Measurements from ENCODE around the gene CSNK1D. TPM values are rescaled to one million over a fixed set of nuclear protein-coding genes. Genes with fewer than 3 reads are reported as not detected.

Gene CSNK1D
- polyA plus RNA-seq, 1 donor from 2014 or later, result 29.9 TPM

DNA sequence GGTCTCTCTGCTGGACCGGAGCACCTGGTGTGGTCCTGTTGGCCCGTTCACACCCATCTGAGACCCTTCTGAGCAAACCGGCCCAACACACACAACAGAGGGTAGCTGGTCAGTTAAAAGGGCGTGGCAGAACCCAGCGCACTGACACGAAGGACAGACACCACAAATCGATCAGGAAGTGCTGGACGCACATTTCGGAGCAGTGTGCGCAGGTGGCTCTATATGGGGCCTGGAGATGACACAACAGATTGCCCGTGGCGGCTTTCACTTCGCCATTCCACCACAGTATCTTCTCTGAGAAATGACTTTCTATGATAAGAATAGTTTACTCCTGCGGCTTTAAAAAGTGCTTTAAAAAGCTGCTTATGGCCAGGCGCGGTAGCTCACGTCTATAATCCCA, 73.4 kb downstream of the CSNK1D start:
- Histone ChIP-seq H3K9me2 (ENCODE audit: insufficient read depth, low read length) (no peaks in the 10 kb centered on the region), H3K4me3 (ENCODE audit: low read length) (no peak overlapping the region), H3K36me3 (ENCODE audit: insufficient read depth, low read length) (no peaks in the 10 kb centered on the region), H3F3A (ENCODE audit: insufficient read depth, low read length, poor library complexity, severe bottlenecking) (no peaks in the 10 kb centered on the region), H3K9ac (ENCODE audit: low read length) (no peak overlapping the region), H4K20me1 (ENCODE audit: insufficient read depth) (no peaks in the 10 kb centered on the region), H3K27ac (ENCODE audit: low read length) (no peak overlapping the region), H3K27me3 (ENCODE audit: insufficient read depth, low read depth, low read length) (no peaks in the 10 kb centered on the region), H2AFZ (ENCODE audit: low read depth, low read length) (no peak overlapping the region), H3K79me2 (replicated peaks; ENCODE audit: insufficient read depth, low read length) (no peaks in the 10 kb centered on the region), H3K9me3 (ENCODE audit: low read length) (no peaks in the 10 kb centered on the region), H3K4me2 (ENCODE audit: low read length) (no peak overlapping the region)
- TF ChIP-seq TAF1 (IDR thresholded peaks at IDR 0.05; ENCODE audit: low read depth) (no peak), EP300 (conservative IDR thresholded peaks at IDR 0.05; ENCODE audit: poor library complexity, severe bottlenecking) (no peak), EZH2 (IDR thresholded peaks at IDR 0.05; ENCODE audit: borderline replicate concordance, insufficient read depth, low read length, poor library complexity, severe bottlenecking) (no peak), MXI1 (conservative IDR thresholded peaks at IDR 0.05; ENCODE audit: poor library complexity, severe bottlenecking) (no peak), POLR2AphosphoS5 (IDR thresholded peaks at IDR 0.05) (no peak), RAD21 (conservative IDR thresholded peaks at IDR 0.05) (no peak), SMC3 (conservative IDR thresholded peaks at IDR 0.05; ENCODE audit: poor library complexity) (no peak)
- TF ChIP-seq, protein P1, sequence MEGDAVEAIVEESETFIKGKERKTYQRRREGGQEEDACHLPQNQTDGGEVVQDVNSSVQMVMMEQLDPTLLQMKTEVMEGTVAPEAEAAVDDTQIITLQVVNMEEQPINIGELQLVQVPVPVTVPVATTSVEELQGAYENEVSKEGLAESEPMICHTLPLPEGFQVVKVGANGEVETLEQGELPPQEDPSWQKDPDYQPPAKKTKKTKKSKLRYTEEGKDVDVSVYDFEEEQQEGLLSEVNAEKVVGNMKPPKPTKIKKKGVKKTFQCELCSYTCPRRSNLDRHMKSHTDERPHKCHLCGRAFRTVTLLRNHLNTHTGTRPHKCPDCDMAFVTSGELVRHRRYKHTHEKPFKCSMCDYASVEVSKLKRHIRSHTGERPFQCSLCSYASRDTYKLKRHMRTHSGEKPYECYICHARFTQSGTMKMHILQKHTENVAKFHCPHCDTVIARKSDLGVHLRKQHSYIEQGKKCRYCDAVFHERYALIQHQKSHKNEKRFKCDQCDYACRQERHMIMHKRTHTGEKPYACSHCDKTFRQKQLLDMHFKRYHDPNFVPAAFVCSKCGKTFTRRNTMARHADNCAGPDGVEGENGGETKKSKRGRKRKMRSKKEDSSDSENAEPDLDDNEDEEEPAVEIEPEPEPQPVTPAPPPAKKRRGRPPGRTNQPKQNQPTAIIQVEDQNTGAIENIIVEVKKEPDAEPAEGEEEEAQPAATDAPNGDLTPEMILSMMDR (IDR thresholded peaks at IDR 0.05; ENCODE audit: poor library complexity, severe bottlenecking), result no peak
- TF ChIP-seq, protein P2, sequence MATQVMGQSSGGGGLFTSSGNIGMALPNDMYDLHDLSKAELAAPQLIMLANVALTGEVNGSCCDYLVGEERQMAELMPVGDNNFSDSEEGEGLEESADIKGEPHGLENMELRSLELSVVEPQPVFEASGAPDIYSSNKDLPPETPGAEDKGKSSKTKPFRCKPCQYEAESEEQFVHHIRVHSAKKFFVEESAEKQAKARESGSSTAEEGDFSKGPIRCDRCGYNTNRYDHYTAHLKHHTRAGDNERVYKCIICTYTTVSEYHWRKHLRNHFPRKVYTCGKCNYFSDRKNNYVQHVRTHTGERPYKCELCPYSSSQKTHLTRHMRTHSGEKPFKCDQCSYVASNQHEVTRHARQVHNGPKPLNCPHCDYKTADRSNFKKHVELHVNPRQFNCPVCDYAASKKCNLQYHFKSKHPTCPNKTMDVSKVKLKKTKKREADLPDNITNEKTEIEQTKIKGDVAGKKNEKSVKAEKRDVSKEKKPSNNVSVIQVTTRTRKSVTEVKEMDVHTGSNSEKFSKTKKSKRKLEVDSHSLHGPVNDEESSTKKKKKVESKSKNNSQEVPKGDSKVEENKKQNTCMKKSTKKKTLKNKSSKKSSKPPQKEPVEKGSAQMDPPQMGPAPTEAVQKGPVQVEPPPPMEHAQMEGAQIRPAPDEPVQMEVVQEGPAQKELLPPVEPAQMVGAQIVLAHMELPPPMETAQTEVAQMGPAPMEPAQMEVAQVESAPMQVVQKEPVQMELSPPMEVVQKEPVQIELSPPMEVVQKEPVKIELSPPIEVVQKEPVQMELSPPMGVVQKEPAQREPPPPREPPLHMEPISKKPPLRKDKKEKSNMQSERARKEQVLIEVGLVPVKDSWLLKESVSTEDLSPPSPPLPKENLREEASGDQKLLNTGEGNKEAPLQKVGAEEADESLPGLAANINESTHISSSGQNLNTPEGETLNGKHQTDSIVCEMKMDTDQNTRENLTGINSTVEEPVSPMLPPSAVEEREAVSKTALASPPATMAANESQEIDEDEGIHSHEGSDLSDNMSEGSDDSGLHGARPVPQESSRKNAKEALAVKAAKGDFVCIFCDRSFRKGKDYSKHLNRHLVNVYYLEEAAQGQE (IDR thresholded peaks at IDR 0.05; ENCODE audit: borderline replicate concordance), result no peak

DNA sequence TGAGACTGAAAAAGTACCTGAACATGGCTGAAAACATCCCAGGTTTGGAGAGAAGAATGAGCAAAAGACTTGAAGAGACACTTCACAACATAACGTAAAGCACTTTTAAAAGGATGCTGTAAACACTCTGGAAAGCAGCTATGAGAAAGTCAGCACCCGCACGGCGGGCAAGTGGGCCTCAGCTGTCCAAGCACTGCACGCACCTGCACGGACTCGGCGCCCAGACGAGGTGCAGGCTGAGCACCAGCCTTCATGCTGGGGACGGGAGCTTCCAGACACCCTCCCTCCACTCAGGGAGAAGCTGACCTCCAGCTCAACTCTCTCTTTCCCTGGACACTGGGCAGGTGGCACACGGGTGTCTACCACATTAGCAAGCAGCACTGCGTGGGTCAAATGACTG, 74.0 kb downstream of the CSNK1D start:
- Histone ChIP-seq H3K9ac (ENCODE audit: low read length) (no peak overlapping the region), H3K4me2 (ENCODE audit: low read length) (no peak overlapping the region), H3K79me2 (replicated peaks; ENCODE audit: insufficient read depth, low read length) (no peaks in the 10 kb centered on the region), H3K27ac (ENCODE audit: low read length) (no peak overlapping the region), H3K36me3 (ENCODE audit: insufficient read depth, low read length) (no peaks in the 10 kb centered on the region), H3K9me2 (ENCODE audit: insufficient read depth, low read length) (no peaks in the 10 kb centered on the region), H3K4me3 (ENCODE audit: low read length) (no peak overlapping the region), H3F3A (ENCODE audit: insufficient read depth, low read length, poor library complexity, severe bottlenecking) (no peaks in the 10 kb centered on the region), H3K9me3 (ENCODE audit: low read length) (no peaks in the 10 kb centered on the region), H4K20me1 (ENCODE audit: insufficient read depth) (no peaks in the 10 kb centered on the region), H2AFZ (ENCODE audit: low read depth, low read length) (no peak overlapping the region), H3K27me3 (ENCODE audit: insufficient read depth, low read depth, low read length) (no peaks in the 10 kb centered on the region)
- TF ChIP-seq, protein P2 (IDR thresholded peaks at IDR 0.05; ENCODE audit: borderline replicate concordance), result no peak
- no peak for TF ChIP-seq RAD21 (conservative IDR thresholded peaks at IDR 0.05)
- no peak for TF ChIP-seq TAF1 (IDR thresholded peaks at IDR 0.05; ENCODE audit: low read depth)
- TF ChIP-seq MXI1 (conservative IDR thresholded peaks at IDR 0.05; ENCODE audit: poor library complexity, severe bottlenecking), result no peak
- no peak for TF ChIP-seq EZH2 (IDR thresholded peaks at IDR 0.05; ENCODE audit: borderline replicate concordance, insufficient read depth, low read length, poor library complexity, severe bottlenecking)
- TF ChIP-seq SMC3 (conservative IDR thresholded peaks at IDR 0.05; ENCODE audit: poor library complexity), result no peak
- no peak for TF ChIP-seq EP300 (conservative IDR thresholded peaks at IDR 0.05; ENCODE audit: poor library complexity, severe bottlenecking)
- TF ChIP-seq POLR2AphosphoS5 (IDR thresholded peaks at IDR 0.05), result no peak
- TF ChIP-seq, protein P1 (IDR thresholded peaks at IDR 0.05; ENCODE audit: poor library complexity, severe bottlenecking), result no peak

All from neural cell (in vitro differentiated cells).